ENCODE measurements around the gene ST3GAL3.

The ST3GAL3 gene

DNA sequence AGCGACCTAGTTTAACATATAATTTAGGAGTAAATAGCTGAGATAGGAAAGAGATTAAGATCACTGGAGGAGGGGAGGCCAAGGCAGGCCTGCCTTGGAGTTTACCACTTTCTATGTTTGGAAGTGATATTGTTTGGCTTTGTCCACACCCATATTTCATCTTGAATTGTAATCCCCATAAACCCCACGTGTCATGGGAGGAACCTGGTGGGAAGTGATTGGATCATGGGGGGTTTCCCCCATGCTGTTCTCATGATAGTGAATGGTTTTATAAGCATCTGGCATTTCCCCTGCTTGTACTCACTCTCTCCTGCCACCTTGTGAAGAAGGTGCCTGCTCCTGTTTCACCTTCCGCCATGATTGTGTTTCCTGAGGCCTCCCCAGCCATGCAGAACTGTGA, 168.0 kb downstream of the ST3GAL3 start:
- no peak for TF ChIP-seq CTCF (conservative IDR thresholded peaks at IDR 0.05; ENCODE audit: low read length)
- no peak for DNase-seq (ENCODE audit: low read depth)
- H3K4me3 ChIP-seq (ENCODE audit: low read length), result no peak overlapping the region

DNA sequence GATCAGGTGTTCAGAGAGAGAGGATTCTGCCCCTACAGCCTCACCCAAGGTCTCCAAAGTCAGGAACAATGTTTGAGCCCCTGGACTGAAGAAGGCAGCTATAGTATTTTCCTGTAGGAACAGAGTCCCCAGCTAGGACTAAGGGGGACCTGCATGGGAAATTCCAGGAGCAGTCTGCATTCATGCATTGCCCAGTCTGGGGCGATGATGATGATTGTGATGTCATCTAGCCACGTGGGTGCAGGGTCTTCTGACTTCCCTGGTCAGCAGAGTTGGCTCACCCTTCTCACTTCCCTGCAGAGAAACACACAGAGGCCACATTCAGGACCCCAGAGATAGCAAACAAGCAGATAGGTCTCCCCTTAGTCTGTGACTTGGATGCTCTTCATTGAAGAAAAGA, 169.8 kb downstream of the ST3GAL3 start:
- TF ChIP-seq CTCF (conservative IDR thresholded peaks at IDR 0.05; ENCODE audit: low read length), result no peak
- no peak overlapping the region for H3K4me3 ChIP-seq (ENCODE audit: low read length)
- no peak for DNase-seq (ENCODE audit: low read depth)

DNA sequence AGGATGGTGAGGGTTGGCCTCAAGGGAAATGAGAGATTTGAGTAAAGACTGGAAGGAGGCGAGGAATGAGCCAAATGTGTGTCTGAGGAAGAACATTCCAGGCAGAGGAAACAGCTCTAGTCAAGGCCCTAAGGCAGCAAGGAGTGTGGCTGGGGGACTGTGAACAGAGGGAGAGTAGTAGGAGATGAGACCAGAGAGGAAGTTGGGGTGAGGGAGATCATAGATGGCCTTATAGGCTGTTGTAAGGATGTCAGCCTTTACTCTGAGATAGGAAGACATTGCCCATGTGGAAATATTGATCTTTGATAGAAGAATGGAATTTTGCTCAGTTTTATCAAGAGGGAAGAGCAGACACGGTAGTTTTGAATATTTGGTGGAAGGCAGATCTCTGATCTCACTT, 171.1 kb downstream of the ST3GAL3 start:
- H3K4me3 ChIP-seq (ENCODE audit: low read length), result no peak overlapping the region
- TF ChIP-seq CTCF (conservative IDR thresholded peaks at IDR 0.05; ENCODE audit: low read length), result no peak
- peak; percentile 44 for DNase-seq (ENCODE audit: low read depth)

DNA sequence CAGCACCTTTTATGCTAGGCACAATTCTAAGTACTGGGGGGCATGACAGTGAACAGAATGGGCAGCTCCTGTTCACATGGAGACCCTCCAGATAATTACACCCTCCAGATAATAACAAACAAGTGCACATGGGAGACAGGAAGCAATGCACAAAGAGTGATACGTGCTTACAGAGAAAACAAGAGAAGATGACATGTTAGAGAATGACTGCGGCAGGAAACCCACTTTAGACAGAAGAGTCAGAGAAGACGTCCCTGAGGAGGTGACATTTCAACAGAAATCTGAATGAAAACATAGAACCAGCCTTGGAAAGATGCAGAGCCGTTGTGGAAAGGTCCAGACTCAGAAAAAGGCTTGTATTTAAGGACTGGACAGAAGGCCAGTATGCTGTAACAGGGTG, 171.5 kb downstream of the ST3GAL3 start:
- DNase-seq (ENCODE audit: low read depth), result no peak
- no peak overlapping the region for H3K4me3 ChIP-seq (ENCODE audit: low read length)
- no peak for TF ChIP-seq CTCF (conservative IDR thresholded peaks at IDR 0.05; ENCODE audit: low read length)

DNA sequence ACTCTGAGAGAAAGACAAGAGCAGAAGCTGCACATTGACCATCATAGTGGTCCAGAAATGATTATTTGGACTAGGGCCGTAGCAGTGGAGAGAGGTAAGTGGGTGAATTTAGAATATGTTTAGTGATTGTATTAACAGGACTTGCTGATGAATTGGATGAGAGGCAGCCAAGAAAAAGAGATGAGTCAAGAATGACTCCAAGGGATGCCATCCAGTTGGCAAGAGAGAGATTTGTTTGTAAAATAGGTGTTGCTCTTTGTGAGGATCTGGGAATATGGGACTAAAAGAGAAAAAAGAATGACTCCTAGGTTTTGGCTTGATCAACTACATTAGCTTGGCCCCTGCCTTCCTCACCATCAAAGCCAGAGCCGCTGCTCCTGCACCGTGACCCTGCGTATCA, 172.1 kb downstream of the ST3GAL3 start:
- no peak overlapping the region for H3K4me3 ChIP-seq (ENCODE audit: low read length)
- DNase-seq (ENCODE audit: low read depth), result peak; percentile 64
- TF ChIP-seq CTCF (conservative IDR thresholded peaks at IDR 0.05; ENCODE audit: low read length), result no peak

GRCh38 chr1:43879996-43880395, 172.7 kb downstream of the ST3GAL3 start:
- no peak for DNase-seq (ENCODE audit: low read depth)
- no peak for TF ChIP-seq CTCF (conservative IDR thresholded peaks at IDR 0.05; ENCODE audit: low read length)
- no peak overlapping the region for H3K4me3 ChIP-seq (ENCODE audit: low read length)

- DNase-seq (ENCODE audit: low read depth), result no peak
- TF ChIP-seq CTCF (conservative IDR thresholded peaks at IDR 0.05; ENCODE audit: low read length), result no peak
- no peak overlapping the region for H3K4me3 ChIP-seq (ENCODE audit: low read length)
Measured at GRCh38 chr1:43880604-43881003, 173.3 kb downstream of the ST3GAL3 start.

Data from AG10803 (cell line).